Measurements from ENCODE around the gene ARHGAP15. TPM values are rescaled to one million over a fixed set of nuclear protein-coding genes. Genes with fewer than 3 reads are reported as not detected.

ARHGAP15 gene
- total RNA-seq, 4 donors from 2014 or later, result 1.2 to 6.0 (median 3.4) TPM

GRCh38 chr2:143608063-143608423, 478.8 kb downstream of the ARHGAP15 start:
- DNase-seq (ENCODE audit: low spot score in 2 of 2), result no peak
- no peaks in the 10 kb centered on the region for H3K36me3 ChIP-seq
- no peak overlapping the region for H3K4me3 ChIP-seq
- no peaks in the 10 kb centered on the region for H3K4me1 ChIP-seq
- no peaks in the 10 kb centered on the region for H3K9me3 ChIP-seq
- 85% methylated on average over 3 of the region's 3 CpGs for WGBS
- H3K27me3 ChIP-seq, result no peaks in the 10 kb centered on the region
- TF ChIP-seq, protein P1, sequence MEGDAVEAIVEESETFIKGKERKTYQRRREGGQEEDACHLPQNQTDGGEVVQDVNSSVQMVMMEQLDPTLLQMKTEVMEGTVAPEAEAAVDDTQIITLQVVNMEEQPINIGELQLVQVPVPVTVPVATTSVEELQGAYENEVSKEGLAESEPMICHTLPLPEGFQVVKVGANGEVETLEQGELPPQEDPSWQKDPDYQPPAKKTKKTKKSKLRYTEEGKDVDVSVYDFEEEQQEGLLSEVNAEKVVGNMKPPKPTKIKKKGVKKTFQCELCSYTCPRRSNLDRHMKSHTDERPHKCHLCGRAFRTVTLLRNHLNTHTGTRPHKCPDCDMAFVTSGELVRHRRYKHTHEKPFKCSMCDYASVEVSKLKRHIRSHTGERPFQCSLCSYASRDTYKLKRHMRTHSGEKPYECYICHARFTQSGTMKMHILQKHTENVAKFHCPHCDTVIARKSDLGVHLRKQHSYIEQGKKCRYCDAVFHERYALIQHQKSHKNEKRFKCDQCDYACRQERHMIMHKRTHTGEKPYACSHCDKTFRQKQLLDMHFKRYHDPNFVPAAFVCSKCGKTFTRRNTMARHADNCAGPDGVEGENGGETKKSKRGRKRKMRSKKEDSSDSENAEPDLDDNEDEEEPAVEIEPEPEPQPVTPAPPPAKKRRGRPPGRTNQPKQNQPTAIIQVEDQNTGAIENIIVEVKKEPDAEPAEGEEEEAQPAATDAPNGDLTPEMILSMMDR (IDR thresholded peaks at IDR 0.05), result no peak
- TF ChIP-seq EP300 (IDR thresholded peaks at IDR 0.05) (no peak), POLR2A (IDR thresholded peaks at IDR 0.05) (no peak), POLR2AphosphoS5 (IDR thresholded peaks at IDR 0.05) (no peak)
- no peak overlapping the region for H3K27ac ChIP-seq

DNA sequence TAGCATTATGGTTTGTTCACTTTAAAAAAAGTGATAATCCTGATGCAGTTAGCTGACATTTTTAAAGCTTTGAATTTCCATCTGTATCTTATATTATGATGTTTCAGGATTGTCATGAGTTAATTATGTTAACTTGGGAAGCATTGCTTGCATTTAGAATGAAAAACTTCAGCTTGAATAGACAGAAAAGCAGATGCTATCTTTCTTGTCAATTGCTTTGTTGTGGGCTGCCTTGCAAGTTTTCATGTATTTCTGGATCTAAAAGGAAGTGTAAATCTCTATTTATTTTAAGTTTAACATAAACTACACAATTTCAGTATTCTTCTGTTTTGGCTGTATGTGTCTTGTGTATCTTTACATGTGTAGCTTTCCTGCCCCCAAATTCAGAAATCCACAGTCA, 479.5 kb downstream of the ARHGAP15 start:
- no peaks in the 10 kb centered on the region for H3K27me3 ChIP-seq

DNA sequence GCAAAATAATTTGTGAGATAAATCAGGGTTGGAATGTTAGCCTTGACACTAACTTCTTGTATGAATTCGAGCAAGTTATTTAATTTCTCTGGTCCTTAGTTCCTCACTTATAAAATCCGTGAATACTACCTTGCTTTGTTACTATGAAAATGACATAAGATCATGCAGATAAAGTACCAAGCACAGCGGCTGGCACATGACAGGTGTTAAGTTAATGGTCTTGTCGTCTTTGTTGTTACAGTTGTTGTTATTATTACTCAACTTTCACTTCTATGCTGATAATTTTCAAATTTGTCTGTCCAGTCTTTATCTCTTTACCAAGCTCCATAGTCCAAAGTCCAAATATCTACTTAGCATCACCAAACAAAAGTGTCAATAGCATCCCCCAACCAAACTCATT, 482.1 kb downstream of the ARHGAP15 start:
- Histone ChIP-seq H3K9me3 (no peaks in the 10 kb centered on the region), H3K27me3 (no peaks in the 10 kb centered on the region), H3K4me1 (no peaks in the 10 kb centered on the region), H3K36me3 (no peaks in the 10 kb centered on the region), H3K4me3 (no peak overlapping the region), H3K27ac (no peak overlapping the region)
- TF ChIP-seq, protein P1 (IDR thresholded peaks at IDR 0.05), result no peak
- no peak for TF ChIP-seq POLR2A (IDR thresholded peaks at IDR 0.05)
- TF ChIP-seq EP300 (IDR thresholded peaks at IDR 0.05), result no peak
- no peak for TF ChIP-seq POLR2AphosphoS5 (IDR thresholded peaks at IDR 0.05)
- 87% methylated on average over 4 of the region's 4 CpGs for WGBS
- DNase-seq (ENCODE audit: low spot score in 2 of 2), result no peak

More for the DNA sequence above, 479.5 kb downstream of the ARHGAP15 start:
- TF ChIP-seq POLR2AphosphoS5 (IDR thresholded peaks at IDR 0.05) (no peak), EP300 (IDR thresholded peaks at IDR 0.05) (no peak), POLR2A (IDR thresholded peaks at IDR 0.05) (no peak)
- TF ChIP-seq, protein P1 (IDR thresholded peaks at IDR 0.05), result no peak
- Histone ChIP-seq H3K4me1 (no peaks in the 10 kb centered on the region), H3K9me3 (no peaks in the 10 kb centered on the region), H3K36me3 (no peaks in the 10 kb centered on the region), H3K4me3 (no peak overlapping the region), H3K27ac (no peak overlapping the region)
- no peak for DNase-seq (ENCODE audit: low spot score in 2 of 2)

- no peak for TF ChIP-seq POLR2A (IDR thresholded peaks at IDR 0.05)
- no peak overlapping the region for H3K27ac ChIP-seq
- no peak for DNase-seq (ENCODE audit: low spot score in 2 of 2)
- no peaks in the 10 kb centered on the region for H3K9me3 ChIP-seq
- H3K4me3 ChIP-seq, result no peak overlapping the region
- H3K27me3 ChIP-seq, result no peaks in the 10 kb centered on the region
- no peaks in the 10 kb centered on the region for H3K4me1 ChIP-seq
- WGBS, result 79% methylated on average over 4 of the region's 4 CpGs
- H3K36me3 ChIP-seq, result no peaks in the 10 kb centered on the region
Observed at GRCh38 chr2:143615562-143615961, 486.3 kb downstream of the ARHGAP15 start.

GRCh38 chr2:143616452-143616851, 487.2 kb downstream of the ARHGAP15 start:
- whole genome bisulfite sequencing, result 79% methylated on average over 6 of the region's 6 CpGs
- Histone ChIP-seq H3K9me3 (no peaks in the 10 kb centered on the region), H3K27me3 (no peaks in the 10 kb centered on the region), H3K4me1 (no peaks in the 10 kb centered on the region), H3K27ac (no peak overlapping the region), H3K4me3 (no peak overlapping the region), H3K36me3 (no peaks in the 10 kb centered on the region)
- DNase-seq (ENCODE audit: low spot score in 2 of 2), result no peak
- TF ChIP-seq, protein P1 (IDR thresholded peaks at IDR 0.05), result no peak
- TF ChIP-seq EP300 (IDR thresholded peaks at IDR 0.05) (no peak), POLR2AphosphoS5 (IDR thresholded peaks at IDR 0.05) (no peak), POLR2A (IDR thresholded peaks at IDR 0.05) (no peak)

DNA sequence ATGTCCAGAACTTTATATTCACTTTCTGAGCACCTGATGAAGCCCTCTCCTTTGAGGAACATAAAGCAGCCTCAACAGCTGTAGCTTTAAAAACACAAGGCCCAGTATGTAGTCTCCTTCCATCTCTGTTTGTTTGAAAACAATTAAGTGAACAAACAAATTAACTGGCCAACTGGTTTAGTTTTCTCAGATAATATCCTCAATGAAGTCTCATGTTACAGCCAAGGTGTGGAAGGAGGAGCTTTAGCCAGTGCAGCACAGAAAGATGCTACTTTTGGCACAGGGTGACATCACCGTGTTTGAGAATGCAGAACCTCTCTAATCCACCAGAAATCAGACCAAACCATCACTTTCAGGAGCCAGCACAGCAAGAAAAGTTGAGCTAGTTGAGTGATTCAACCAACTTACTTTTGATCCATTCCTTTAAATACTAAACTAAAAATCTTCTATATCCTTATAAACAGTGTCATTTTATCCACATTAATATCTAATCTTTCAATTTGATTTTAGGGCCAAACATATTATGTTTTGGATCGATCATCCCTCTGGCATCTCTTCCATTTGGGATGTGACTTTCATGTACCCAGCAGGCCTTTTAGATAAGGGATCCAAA, 488.7 kb downstream of the ARHGAP15 start:
- Histone ChIP-seq H3K27me3 (no peaks in the 10 kb centered on the region), H3K36me3 (no peaks in the 10 kb centered on the region), H3K4me1 (no peaks in the 10 kb centered on the region), H3K27ac (no peak overlapping the region), H3K4me3 (no peak overlapping the region), H3K9me3 (no peaks in the 10 kb centered on the region)
- 75% methylated on average over 2 of the region's 2 CpGs for WGBS
- TF ChIP-seq, protein P1 (IDR thresholded peaks at IDR 0.05), result no peak
- TF ChIP-seq EP300 (IDR thresholded peaks at IDR 0.05) (no peak), POLR2A (IDR thresholded peaks at IDR 0.05) (no peak), POLR2AphosphoS5 (IDR thresholded peaks at IDR 0.05) (no peak)
- no peak for DNase-seq (ENCODE audit: low spot score in 2 of 2)

Measured in suprapubic skin (tissue), 4 donors.